Cerebellar nuclear complex (tissue), 1 donor: ENCODE measurements around the gene TPPP3.
A peak's percentile ranks its signal among the peaks of the same experiment; 100 is the strongest.

Experiments used
- DNase-seq, 2 experiments: peaks; one replicate each; lab custom pipeline; 2025; lab: John Stamatoyannopoulos, UW

TPPP3 gene

DNA sequence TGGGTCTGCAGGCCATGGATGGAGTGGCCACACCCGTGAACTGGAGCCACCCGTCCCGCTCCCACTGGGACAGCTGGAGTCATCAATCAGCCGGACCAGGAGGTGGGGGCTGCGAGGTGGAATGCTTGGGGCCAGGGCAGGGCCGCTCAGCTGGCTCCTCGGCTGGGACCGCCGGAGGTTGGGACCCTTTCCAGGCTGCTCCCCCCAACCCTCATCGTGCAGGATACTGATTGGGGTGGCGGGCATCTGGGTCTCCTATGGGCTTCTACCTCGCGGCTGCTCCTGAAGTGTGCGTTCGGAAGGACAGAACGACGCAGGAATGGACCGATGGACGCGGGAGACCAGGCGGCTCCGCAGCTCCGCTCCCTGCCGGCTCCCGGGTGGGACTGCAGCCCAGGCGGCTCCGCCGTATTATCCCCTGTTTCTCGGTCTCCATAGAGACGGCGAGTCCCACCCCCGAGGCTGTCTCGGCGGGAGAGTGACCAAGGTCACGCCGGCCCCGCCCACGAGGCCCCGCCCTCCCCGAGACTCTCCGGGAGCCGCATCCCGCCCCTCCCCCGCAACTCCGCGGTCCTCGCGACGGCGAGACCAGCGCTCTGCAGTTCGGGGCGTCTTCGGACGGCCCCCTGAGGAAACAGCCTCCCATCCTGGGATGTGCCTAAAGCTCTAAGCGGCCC, at the start of gene TPPP3:
Gene TPPP3 (minus strand): TSS at position 388 of the 677 bp plus-strand sequence. CDS start 2,387 bp downstream, outside the sequence.
- DNase-seq, result no peak

GRCh38 chr16:67442581-67443255, 49.4 kb upstream of the TPPP3 start:
- no peak for DNase-seq

- no peak for DNase-seq
Observed at GRCh38 chr16:67441907-67442306, 48.6 kb upstream of the TPPP3 start.

GRCh38 chr16:67441271-67441753, 48.0 kb upstream of the TPPP3 start:
- peak; percentile 44 to 59 for DNase-seq

GRCh38 chr16:67438824-67439393, 45.6 kb upstream of the TPPP3 start:
- no peak for DNase-seq

DNA sequence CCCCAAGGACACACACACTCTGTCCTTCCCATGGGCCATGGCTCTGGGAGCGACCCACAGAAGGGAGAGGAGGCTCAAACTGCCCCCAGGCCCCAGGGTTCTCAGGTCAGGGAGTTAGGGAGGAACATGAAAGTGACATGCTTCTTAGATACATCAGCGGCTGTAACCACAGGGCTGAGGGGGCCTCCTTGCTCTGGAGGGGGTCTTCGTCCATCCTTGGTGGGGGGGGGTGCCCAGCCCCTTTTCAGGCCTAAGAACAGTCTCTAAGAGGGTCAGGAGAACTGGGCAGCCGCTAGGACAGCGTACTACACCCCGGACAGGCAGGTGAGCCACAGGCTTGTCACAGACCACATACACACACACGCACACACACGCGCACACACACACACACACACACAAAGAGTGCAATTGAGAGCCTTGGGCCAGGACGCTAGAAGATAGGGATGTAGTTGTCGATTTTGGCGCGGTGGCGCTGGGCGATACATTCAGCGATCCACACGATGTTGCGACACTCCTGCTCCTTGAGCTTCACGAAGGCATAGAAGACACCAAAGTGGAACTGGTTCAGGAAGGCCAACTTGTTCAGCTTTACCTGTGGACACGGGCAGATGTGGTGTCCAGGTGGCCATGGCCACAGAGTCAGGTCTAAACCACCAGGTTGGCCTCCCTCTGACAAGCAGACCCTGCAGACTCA, 44.9 kb upstream of the TPPP3 start:
- no peak for DNase-seq

- no peak for DNase-seq
Observed at GRCh38 chr16:67437513-67437912, 44.2 kb upstream of the TPPP3 start.

GRCh38 chr16:67436640-67437193, 43.4 kb upstream of the TPPP3 start:
- no peak for DNase-seq

DNA sequence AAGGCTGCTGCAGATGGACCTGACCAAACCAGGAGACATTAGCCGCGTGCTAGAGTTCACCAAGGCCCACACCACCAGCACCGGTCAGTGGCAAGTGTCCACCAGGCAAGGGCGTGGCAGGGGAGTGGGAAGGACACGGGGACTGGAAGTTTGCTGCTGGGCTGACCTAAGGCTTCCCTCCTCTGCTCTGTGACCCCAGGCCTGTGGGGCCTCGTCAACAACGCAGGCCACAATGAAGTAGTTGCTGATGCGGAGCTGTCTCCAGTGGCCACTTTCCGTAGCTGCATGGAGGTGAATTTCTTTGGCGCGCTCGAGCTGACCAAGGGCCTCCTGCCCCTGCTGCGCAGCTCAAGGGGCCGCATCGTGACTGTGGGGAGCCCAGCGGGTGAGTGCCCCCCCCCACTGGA, 42.5 kb upstream of the TPPP3 start:
- DNase-seq, result no peak

DNA sequence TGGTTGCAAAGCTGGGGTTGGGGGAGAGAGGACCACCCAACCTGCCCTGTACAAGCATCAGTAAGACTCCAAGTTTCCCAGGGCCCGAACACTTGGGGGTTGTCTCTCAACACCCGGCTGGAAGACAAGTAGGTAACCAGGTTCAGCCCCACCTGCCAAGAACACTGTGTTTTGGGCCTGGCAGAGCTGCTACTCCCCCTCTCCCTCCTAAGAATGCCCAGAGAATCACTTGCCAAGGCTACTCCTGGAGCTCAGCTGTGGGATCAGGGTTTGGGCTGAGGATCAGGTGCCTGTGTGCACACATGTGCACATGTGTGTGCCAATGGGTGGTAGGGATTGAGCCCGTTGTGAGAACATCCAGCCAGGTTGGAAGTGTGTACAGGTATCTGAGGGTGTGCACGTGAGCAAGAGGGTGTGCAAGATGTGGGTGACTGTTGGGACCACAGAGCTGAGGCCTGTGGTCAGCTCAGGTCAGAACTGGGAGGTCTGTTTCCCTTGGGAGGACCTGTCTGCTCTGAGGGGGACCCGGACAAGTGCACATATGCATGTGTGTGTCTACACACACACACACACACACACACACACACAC, 39.9 kb upstream of the TPPP3 start:
- no peak for DNase-seq

GRCh38 chr16:67432506-67432890, 39.2 kb upstream of the TPPP3 start:
- DNase-seq, result no peak

DNA sequence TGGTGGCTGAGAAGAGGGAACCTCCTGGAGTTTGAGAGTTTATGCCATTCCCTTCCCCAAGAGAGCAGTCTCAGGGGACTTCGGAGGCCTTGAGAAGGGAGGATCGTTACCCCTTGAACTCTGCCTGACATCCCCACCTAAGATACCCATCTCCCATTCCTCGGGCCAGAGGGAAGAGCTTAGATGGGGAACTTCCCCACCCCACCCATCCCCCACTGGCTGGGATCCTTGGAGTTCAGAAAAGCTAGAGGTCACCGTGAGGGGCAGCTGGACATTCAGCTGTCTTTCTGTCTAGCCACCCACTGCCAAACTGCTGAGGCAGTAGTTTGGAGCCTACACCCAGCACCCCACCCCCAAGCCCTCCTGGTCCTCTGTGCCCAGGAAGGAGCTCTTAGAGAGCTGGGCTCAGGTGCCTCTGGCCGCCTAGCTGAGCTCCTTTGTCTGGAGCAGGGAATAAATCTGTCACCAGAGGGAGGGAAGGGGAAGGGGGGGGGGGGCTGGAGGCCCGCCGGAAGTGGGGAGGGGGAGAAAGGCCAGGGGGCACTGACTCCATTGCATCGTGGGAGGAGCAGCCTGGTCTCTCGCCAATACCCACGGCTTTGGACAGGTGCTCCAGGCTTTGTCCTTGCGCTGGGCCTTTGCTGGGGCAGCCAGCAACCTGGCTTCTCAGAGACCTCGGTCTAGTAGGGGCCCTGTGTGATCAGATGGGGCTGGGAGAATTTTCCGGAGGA, 38.6 kb upstream of the TPPP3 start:
- DNase-seq, result no peak

- DNase-seq, result no peak
Observed at GRCh38 chr16:67430977-67431774, 37.9 kb upstream of the TPPP3 start, which contains the start of gene HSD11B2. TSS of gene HSD11B2 (plus strand) at chr16:67431121. CDS start at chr16:67431249, 128 bp downstream.

GRCh38 chr16:67430504-67430976, 37.2 kb upstream of the TPPP3 start:
- DNase-seq, result no peak

- no peak for DNase-seq
Observed at GRCh38 chr16:67429799-67430503, 36.7 kb upstream of the TPPP3 start.

GRCh38 chr16:67429053-67429798, 35.9 kb upstream of the TPPP3 start:
- DNase-seq, result no peak

- DNase-seq, result peak in 1 of 2 experiments; percentile 28
Observed at GRCh38 chr16:67428146-67428731, 34.9 kb upstream of the TPPP3 start.

GRCh38 chr16:67426950-67427349, 33.7 kb upstream of the TPPP3 start:
- no peak for DNase-seq
